HG03045 (cell line): Measurements from ENCODE around the gene NKTR.

ENCODE experiments used
- ATAC-seq: cut with Tn5 transposase; IDR thresholded peaks from one replicate; pipeline ENCODE4 v1.9.1; 2021; ENCODE audit warnings: mild to moderate bottlenecking, moderate library complexity; ENCODE audit not compliant: unreplicated experiment

The NKTR gene

GRCh38 chr3:42692667-42693529 is 92.4 kb downstream of the NKTR start:
- ATAC-seq = no peak

- no peak for ATAC-seq
Measured at GRCh38 chr3:42693530-42693930, 93.0 kb downstream of the NKTR start.

- ATAC-seq = no peak
Measured at GRCh38 chr3:42694366-42694765, 93.9 kb downstream of the NKTR start.

- ATAC-seq = no peak
Measured at GRCh38 chr3:42696356-42697288, 96.1 kb downstream of the NKTR start.

- no peak for ATAC-seq
Measured at GRCh38 chr3:42697289-42698051, 97.0 kb downstream of the NKTR start.
